C4-2B (cell line): Measurements from ENCODE around the gene PDIK1L.
"Not testable (repeated sequence)": the region's sequence is repeated elsewhere in the genome, so short reads cannot be mapped to it uniquely, and the experiment has no call there.

Experiments
- H3K27ac ChIP-seq: fragments of 450-650 bp; 2 replicates; pipeline ENCODE4 v1.5.1; 2017
- CTCF ChIP-seq: fragments of 450-650 bp; conservative IDR thresholded peaks from 2 replicates; pipeline ENCODE4 v1.5.1; 2017; ENCODE audit warnings: mild to moderate bottlenecking
- ZFX ChIP-seq: fragments of 450-650 bp; IDR thresholded peaks from 2 replicates; pipeline ENCODE4 v1.6.1; 2017

Gene PDIK1L

GRCh38 chr1:26098602-26099001, 13.0 kb upstream of the PDIK1L start:
- TF ChIP-seq ZFX (no peak), CTCF (no peak)

GRCh38 chr1:26099780-26100179, 11.8 kb upstream of the PDIK1L start:
- no peak overlapping the region for H3K27ac ChIP-seq
- TF ChIP-seq CTCF: no peak
- TF ChIP-seq ZFX: no peak

More at GRCh38 chr1:26098602-26099001, 13.0 kb upstream of the PDIK1L start:
- H3K27ac ChIP-seq: peak overlapping the region; percentile 46

GRCh38 chr1:26100204-26100603, 11.4 kb upstream of the PDIK1L start:
- H3K27ac ChIP-seq: not testable (repeated sequence)

GRCh38 chr1:26102119-26102518, 9.5 kb upstream of the PDIK1L start:
- H3K27ac ChIP-seq: no peak overlapping the region
- no peak for TF ChIP-seq CTCF
- TF ChIP-seq ZFX: no peak

- TF ChIP-seq ZFX: no peak
- no peak for TF ChIP-seq CTCF
- H3K27ac ChIP-seq: no peak overlapping the region
These were observed 9.1 kb upstream of the PDIK1L start for GRCh38 chr1:26102526-26102925.

- TF ChIP-seq CTCF: peak; percentile 54
- not testable (repeated sequence) for H3K27ac ChIP-seq
These were observed 6.4 kb upstream of the PDIK1L start for GRCh38 chr1:26105226-26105548.

- no peak for TF ChIP-seq CTCF
- no peak for TF ChIP-seq ZFX
- no peak overlapping the region for H3K27ac ChIP-seq
These were observed 2.1 kb upstream of the PDIK1L start for GRCh38 chr1:26109229-26110164.
